Stimulated activated CD4-positive, alpha-beta T cell treated with anti-CD3 and anti-CD28 coated beads, Interleukin-12 subunit alpha, Interleukin-12 subunit beta, amount 100 ng/mL, for 24 hours (primary cell): ENCODE data around the gene CCDC7.
"Not testable (repeated sequence)": the region's sequence is repeated elsewhere in the genome, so short reads cannot be mapped to it uniquely, and the experiment has no call there.

Experiments used
- DNase-seq, 2 experiments: peaks; one replicate each; pipeline ENCODE4 v3.0.0-alpha.2; 2020; ENCODE audit warnings: low read depth in 2 of 2

CCDC7 gene

DNA sequence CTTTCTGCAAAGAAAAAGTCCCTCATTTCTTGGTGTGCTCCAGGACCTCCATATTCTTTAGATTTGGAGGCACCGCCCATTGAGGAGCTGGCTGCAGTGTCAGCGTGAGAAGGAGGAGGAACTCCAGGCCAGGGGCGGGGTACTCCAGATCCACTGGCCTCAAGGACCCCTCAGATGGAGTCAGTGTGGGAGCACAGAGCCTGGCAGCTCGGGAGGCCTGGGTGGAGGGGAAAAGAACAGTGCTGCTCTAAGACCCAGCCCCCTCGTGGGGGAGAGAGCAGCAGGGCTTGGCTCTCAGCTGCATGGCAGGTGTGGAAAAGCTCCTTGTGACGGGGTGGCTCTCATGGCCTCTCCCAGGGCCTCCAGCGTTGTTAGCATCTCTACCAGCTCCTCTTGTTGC, 441.5 kb downstream of the CCDC7 start:
- DNase-seq = no peak

DNA sequence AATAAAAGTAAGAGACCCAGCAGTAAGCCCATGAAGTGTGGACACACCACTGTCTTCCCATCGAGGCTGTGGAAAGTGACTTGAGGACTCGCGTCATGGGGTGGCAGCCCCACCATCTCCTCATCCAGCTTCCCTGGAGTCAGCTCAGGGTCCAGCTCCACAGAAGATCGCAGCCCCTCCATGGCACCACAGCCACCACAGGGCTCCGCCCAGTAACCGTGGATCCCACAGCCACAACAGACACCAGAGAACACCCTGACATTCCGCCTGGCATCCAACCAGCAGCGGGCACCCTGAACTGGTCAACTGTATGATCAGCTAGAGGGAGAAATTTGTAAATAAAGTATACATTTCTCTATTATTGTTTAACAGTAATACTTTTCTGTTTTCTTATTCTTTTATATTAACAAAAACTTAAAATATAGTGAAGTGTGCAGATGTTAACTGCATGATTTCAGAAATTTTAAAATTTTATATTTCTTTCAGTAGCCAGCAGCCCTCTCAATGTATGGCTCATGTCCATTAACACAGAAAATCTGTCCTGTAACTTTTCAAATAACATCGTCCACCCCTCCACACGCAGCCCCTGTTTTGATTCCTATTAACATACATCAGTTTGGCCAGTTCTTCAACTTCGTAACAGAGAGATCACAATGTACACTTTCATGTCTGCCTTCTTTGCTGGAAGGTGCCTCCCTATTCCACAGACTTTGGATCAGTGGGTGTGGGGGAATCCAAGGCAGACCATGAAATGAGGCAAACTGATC, 442.4 kb downstream of the CCDC7 start:
- DNase-seq = no peak

DNA sequence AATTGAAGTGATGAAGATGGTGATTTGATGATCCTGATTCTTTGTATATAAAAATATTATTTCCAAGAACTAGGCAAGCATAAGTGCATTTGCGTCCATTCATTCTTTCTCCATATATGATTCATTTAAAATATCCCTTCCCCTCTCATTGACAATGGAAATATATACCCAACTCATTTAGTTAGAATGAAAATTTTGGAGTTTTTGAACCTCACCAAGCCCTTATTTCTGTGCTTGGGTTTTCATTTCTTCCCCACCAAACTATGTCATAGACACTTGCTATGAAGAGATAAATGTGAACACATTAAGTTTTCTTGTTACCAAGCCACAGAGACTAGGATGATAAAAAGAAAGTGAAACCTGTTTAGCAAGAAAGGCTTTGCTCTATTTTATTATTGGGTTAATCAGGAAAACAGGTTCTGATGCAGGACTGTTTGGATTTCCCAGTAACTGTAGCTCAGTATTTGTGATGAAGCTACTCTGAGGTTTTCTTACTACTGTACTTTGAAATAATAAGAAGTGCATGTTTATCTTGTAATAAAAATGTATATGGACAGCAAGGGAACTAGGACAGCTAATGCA, 443.8 kb downstream of the CCDC7 start:
- DNase-seq = no peak

DNA sequence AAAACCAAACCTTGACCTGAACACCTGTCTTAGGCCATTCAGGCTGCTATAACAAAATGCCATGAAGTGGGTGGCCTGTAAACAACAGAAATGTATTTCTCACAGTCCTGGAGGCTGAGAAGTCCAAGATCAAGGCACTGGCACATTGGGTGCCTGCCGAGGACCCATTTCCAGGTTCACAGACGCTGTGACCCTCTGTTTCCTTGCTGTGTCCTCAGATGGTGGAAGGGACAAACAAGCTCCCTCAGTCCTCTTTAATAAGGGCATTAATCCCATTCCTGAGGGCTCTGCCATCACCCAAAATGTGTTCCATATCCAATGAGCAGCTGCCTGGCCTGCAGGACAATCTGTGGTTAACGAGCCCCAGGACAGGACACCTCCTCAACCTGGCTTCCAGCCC, 444.5 kb downstream of the CCDC7 start:
- no peak for DNase-seq

DNA sequence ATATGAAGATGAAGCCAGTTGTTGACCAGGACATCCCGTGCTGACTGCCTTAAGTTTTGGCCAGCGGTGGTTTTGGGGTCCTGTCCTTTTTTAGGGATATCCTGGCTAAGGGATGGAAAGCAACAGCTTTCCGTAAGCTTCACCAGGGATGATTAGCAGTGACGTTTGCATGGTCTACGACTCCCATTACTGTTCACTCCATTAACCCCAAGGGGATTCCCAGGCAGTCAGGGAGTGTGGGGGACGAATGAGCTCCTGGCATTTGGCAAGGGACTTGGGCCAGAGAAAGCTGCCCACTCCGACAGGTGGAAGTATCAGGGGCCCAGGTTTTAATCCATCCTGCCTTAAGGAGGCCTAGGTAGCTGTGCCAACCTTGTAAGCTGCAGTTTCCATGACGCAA, 445.3 kb downstream of the CCDC7 start:
- DNase-seq = no peak

DNA sequence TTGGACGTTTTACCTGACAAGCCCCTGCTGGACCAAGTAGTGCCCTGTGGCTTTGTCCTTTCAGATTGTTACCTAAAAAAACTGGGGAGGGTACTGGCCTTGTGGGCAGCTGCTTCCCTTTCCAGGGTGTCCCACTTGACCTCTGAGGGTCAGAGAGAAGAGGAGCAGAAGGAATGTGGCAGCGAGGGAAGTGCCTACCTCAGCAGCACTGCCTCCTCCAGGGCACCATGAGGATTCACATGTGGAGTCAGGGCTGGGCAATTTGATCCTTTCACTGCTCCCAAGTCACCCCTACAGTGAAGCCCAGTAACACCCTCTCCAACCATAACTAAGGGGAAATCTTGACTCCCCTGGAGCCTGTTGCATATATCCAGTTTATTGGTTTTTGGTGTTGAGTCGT, 447.5 kb downstream of the CCDC7 start:
- no peak for DNase-seq

DNA sequence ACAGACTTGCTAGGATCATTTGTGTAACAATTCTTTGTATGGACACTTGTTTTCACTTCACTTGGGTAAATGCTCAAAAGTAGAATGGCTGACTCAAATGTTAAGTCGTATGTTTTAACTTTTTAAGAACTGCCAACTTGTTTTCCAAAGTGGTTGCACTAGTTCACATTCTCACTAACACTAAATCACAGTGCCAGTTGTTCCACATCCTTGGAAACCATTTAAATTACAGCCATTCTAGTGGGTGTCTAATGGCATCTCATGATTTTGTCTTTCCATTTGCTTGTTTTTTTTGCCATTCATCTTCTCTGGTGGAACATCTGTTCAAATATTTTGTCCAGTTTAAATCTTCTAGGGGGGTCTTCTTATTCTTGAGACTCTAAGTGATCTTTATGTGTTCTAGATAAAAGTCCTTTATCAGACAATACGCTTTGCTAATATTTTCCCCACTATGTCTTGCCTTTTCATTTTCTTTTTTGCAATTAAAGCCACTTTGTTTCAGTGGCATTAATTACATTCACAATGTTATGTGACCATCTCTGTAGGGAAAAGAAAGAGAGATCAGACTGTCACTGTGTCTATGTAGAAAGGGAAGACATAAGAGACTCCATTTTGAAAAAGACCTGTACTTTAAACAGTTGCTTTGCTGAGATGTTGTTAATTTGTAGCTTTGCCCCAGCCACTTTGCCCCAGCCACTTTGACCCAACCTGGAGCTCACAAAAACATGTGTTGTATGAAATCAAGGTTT, 448.1 kb downstream of the CCDC7 start:
- DNase-seq = no peak

DNA sequence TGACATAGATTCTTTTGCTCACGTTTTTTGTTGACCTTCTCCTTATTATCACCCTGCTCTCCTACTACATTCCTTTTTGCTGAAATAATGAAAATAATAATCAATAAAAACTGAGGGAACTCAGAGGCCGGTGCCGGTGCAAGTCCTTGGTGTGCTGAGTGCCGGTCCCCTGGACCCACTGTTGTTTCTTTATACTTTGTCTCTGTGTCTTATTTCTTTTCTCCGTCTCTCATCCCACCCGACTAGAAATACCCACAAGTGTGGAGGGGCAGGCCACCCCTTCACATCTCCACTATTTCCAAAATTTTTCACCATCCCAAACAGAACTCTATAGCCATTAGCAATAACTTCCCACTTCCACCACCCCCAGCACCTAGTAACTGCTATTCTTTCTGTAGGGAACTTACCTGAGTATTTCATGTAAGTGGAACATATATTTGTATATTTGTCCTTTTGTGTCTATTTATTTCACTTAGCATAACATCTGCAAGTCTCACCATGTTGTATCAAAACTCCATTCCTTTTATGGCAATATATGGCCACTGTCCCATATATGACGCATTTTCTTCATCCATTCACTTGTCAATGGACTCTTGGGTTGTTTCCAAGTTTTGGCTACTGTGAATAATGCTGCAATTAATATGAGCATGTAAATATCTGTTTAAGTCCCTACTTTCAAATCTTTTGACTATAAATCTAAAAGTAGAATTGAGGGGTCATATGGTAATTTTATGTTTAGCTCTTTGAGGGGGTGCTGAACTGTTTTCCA, 449.4 kb downstream of the CCDC7 start:
- DNase-seq = not testable (repeated sequence)

DNA sequence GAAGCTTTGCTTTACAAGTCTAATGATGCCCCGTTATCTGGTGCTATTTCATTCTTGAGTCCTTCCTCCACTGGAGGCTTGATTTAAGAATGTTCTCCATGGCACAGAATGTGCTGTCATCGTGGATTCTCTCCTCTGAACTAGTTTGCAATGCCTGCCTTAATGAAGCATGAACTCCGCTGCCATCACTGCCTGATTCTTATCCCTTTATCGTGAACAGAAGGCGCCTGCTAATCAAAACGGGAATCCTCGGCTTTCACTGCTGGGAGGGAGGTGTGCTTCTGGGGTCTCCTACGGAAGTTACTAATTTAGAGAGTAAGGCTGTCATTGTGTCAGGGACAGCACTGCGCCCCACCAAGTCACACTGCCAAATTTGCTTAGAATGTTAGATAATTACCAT, 455.9 kb downstream of the CCDC7 start:
- no peak for DNase-seq

DNA sequence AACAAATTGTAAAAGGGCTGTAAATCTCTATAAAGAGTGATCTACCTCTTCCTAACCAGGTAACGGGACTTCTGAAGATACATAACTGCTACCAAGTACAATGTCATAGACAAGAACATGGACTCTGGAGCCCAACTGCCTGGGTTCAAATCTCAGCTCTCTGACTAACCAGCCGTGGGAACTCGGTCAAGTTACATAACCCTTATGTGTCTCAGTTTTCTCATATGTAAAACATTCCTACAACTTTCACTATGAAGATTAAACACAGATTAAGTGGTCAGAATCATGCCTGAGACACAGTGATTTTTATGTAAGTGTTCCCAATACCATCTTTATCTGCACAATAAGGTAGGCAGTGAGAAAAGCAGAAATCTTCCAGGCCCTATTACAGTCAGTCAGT, 459.5 kb downstream of the CCDC7 start:
- DNase-seq = no peak

DNA sequence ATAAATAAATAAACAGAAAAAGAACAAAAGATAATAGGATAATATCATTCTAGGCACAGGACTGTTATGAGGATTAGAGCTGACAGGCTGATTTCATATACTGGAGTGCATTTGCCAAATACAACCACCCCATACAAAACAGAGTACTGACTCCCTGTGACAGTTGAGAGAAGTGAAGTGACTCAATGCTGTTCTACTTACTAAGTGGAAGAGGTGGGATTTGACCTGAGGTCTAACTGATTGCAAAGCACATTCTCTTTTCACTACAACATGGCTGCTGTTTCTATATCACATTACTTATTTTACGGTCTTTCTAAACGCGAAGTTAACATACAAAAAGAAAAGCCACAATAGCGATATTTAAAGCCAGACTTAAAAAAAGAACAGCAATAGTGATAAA, 460.7 kb downstream of the CCDC7 start:
- no peak for DNase-seq

DNA sequence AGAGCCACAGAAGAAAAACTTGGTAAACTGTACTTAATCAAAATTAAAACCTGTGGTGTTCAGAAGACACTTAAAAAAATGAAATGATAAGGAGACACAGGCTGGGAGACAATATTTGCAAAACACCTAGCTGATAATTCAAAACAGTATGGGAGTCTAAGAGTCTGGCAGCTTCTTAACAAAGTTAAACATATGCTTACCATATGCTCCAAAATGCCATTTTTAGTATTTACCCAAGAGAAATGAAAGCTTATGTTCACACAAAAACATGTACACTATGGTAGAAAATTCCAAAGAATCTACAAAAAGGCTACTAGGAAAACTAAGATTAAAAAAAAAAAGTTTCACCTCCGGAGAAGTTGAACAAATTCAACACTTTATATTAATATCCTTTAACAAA, 463.5 kb downstream of the CCDC7 start:
- no peak for DNase-seq

DNA sequence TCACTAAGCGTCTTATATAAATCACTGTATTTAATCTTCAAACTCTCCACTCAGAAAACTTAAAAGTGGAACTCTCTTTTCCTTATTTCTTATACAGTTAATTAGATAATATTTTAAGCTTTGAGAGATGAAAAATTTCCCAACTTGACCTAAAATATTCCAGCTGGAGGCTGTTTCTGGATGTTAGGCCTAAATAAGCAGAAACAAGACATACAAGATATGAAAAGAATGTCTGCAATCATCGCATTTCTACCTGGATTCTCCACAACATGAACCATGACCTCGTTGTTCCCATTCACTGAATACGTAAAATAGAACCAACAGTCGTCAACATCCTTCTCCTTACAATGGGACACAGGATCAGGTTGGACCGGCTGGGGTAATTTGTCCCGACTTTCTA, 464.0 kb downstream of the CCDC7 start:
- DNase-seq = not testable (repeated sequence)

DNA sequence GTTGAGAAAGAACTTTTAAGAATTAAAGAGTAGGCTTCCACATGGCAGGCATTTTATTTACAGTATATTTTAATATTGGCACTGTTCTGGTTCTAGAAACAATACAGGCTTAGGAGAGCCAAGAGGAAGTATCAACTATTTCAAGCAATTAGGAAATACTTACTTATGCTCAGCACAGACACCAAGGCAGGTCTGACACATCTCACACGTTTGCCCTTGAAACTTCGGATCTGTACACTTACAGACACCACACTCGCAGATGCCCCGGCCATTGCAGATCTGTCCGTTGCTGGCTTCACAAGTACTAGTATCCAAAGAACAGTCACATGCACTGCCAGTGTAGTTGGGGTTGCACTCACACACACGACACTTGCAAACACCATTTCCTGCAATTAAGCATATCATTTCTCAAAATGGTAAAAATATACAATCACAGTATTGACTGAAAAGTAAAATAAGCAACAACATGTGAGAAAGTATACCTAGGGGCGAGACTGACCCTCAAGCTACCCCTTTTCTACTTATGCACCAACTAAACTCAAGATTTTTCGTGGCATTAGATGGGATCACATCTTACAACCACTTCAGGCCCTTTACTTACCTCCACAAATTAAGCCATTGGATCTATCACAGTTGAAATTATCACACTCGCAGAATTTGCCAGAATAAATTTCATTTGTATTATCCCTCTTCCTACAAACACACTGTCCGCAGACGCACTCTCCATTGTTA, 465.5 kb downstream of the CCDC7 start:
- no peak for DNase-seq

DNA sequence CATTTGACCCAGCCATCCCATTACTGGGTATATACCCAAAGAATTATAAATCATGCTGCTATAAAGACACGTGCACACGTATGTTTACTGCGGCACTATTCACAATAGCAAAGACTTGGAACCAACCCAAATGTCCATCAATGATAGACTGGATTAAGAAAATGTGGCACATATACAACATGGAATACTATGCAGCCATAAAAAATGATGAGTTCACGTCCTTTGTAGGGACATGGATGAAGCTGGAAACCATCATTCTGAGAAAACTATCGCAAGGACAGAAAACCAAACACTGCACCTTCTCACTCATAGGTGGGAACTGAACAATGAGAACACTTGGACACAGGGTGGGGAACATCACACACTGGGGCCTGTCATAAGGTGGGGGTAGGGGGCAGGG, 471.9 kb downstream of the CCDC7 start:
- DNase-seq = not testable (repeated sequence)

DNA sequence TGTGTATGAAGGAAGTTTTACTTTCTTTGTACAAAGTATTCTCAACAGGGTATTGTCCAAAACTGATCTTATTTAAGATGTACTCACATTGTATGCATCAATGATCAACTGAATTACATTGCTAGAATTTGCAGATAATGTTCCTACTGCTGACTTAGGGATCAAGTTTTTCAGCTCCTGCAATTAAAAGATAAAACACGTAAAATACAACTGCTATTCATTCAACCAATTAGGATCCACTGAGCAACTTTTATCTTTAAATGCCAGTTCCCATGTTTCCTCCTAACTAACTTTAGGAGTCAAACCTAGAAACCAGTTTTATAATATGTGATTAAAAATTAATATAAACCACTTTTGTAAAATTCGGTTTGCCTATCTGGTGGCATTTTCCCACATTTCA, 476.2 kb downstream of the CCDC7 start:
- no peak for DNase-seq

DNA sequence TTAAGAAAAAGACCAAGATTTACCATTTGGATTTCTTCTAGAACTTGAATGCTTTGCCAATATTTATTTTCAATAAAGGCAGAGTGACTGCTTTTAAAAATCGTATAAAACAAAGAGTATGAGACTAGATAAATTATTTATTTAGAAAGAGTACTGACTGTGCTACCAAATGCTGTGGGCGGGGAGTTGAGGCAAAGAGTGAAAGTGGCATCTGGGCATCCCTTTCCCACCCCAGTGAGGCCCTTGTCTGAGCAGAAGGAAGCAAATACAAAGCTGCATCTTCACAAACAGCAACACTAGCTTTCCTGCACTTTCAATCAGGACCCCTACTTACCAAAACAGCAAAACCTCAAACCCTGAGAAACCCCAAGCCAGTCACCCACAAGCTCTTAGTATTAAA, 477.2 kb downstream of the CCDC7 start:
- DNase-seq = no peak

DNA sequence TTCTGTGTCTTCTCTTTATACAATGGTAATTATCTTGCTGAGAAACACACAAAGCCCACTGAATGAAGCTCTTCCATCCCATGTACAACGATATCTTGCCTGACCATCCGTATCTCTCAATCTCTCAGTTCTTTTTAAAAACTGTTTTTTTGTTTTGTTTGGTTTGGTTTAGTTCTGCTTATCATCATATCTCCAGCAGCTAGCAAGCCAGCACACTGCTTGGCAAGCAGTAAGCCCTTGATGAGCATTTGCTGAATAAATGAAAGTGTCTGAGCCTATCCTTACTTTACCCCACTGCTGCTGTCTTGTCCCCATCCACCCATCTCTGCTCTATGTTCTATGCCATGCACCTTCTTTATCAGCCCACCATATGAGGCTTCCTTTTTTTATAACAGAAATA, 477.9 kb downstream of the CCDC7 start:
- DNase-seq = no peak
